Left ventricle myocardium inferior (tissue), 1 donor: ENCODE measurements around the gene MARCHF6. TPM values are rescaled to one million over a fixed set of nuclear protein-coding genes. Genes with fewer than 3 reads are reported as not detected.

Source experiments
- DNase-seq: peaks from one replicate; pipeline ENCODE4 v3.0.0-alpha.2; 2020
- H3K27ac ChIP-seq: fragments of 200-600 bp; replicated peaks from 2 replicates; pipeline ENCODE4 v1.8.0; 2021
- H3K27me3 ChIP-seq: fragments of 200-600 bp; 2 replicates; pipeline ENCODE4 v1.8.0; 2021; ENCODE audit warnings: low read depth
- H3K36me3 ChIP-seq: fragments of 200-600 bp; 2 replicates; pipeline ENCODE4 v1.8.0; 2021
- H3K4me1 ChIP-seq: fragments of 200-600 bp; 2 replicates; pipeline ENCODE4 v1.8.0; 2021
- H3K4me3 ChIP-seq: fragments of 200-600 bp; 2 replicates; pipeline ENCODE4 v1.8.0; 2021; ENCODE audit warnings: mild to moderate bottlenecking, moderate library complexity
- H3K9me3 ChIP-seq: fragments of 200-600 bp; replicated peaks from 2 replicates; pipeline ENCODE4 v1.8.0; 2021
- intact Hi-C: fragments of 100-400 bp; cut with micrococcal nuclease; formaldehyde crosslinking; loops from one replicate; pipeline ENCODE4 v1.11.0; 2022
- long read RNA-seq: library from polyadenylated mRNA; unstranded; transcript quantifications from one replicate; pipeline ENCODE4 v2.0.0, GENCODE V29; 2021
- total RNA-seq: library from RNA; stranded (reverse); fragmentation: NEBNext Ultra II Directional; extraction: Animal tissue kit (Norgen Biotek cat#: 25700); gene quantifications from one replicate; pipeline ENCODE4 v1.2.1, GENCODE V29; 2021
- TF ChIP-seq, protein P1 (sequence below): fragments of 200-600 bp; IDR thresholded peaks from 2 replicates; pipeline ENCODE4 v1.8.0; 2021; ENCODE audit warnings: antibody characterized with exemption, mild to moderate bottlenecking, borderline replicate concordance
- donor health status: DM: no; HTN: yes; CAD: no; lungs with severe emphysema.

The MARCHF6 gene, protein sequence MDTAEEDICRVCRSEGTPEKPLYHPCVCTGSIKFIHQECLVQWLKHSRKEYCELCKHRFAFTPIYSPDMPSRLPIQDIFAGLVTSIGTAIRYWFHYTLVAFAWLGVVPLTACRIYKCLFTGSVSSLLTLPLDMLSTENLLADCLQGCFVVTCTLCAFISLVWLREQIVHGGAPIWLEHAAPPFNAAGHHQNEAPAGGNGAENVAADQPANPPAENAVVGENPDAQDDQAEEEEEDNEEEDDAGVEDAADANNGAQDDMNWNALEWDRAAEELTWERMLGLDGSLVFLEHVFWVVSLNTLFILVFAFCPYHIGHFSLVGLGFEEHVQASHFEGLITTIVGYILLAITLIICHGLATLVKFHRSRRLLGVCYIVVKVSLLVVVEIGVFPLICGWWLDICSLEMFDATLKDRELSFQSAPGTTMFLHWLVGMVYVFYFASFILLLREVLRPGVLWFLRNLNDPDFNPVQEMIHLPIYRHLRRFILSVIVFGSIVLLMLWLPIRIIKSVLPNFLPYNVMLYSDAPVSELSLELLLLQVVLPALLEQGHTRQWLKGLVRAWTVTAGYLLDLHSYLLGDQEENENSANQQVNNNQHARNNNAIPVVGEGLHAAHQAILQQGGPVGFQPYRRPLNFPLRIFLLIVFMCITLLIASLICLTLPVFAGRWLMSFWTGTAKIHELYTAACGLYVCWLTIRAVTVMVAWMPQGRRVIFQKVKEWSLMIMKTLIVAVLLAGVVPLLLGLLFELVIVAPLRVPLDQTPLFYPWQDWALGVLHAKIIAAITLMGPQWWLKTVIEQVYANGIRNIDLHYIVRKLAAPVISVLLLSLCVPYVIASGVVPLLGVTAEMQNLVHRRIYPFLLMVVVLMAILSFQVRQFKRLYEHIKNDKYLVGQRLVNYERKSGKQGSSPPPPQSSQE
- 162 TPM for total RNA-seq
- long read RNA-seq, full-length matches to known transcripts: 45 of 51 reads
- long read RNA-seq, partial matches to known transcripts: 5 of 51 reads
- long read RNA-seq, other reads (novel, unspliced or antisense): 1 of 51 reads

GRCh38 chr5:10353241-10354047 is at the start of gene MARCHF6:
Gene MARCHF6, plus strand, starts transcription at chr5:10353695. Its CDS starts 204 bp downstream, at chr5:10353899.
- H3K36me3 ChIP-seq: no peaks in the 10 kb centered on the region
- intact Hi-C loops: loop anchor here (10.0 kb wide), 1 partner anchor 411 kb away; the partner anchor contains the start of gene DAP
- no peaks in the 10 kb centered on the region for H3K9me3 ChIP-seq
- H3K27ac ChIP-seq: peak within 1 kb of the TSS; percentile 98
- H3K27me3 ChIP-seq: no peaks in the 10 kb centered on the region
- peak within 1 kb of the TSS; percentile 85 for H3K4me3 ChIP-seq
- peak; percentile 96 for DNase-seq
- TF ChIP-seq, protein P1, sequence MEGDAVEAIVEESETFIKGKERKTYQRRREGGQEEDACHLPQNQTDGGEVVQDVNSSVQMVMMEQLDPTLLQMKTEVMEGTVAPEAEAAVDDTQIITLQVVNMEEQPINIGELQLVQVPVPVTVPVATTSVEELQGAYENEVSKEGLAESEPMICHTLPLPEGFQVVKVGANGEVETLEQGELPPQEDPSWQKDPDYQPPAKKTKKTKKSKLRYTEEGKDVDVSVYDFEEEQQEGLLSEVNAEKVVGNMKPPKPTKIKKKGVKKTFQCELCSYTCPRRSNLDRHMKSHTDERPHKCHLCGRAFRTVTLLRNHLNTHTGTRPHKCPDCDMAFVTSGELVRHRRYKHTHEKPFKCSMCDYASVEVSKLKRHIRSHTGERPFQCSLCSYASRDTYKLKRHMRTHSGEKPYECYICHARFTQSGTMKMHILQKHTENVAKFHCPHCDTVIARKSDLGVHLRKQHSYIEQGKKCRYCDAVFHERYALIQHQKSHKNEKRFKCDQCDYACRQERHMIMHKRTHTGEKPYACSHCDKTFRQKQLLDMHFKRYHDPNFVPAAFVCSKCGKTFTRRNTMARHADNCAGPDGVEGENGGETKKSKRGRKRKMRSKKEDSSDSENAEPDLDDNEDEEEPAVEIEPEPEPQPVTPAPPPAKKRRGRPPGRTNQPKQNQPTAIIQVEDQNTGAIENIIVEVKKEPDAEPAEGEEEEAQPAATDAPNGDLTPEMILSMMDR: no peak
- H3K4me1 ChIP-seq: peaks cover 73% of the 10 kb centered on the region

GRCh38 chr5:10303699-10304170 is 49.8 kb upstream of the MARCHF6 start:
- peaks cover 55% of the 10 kb centered on the region for H3K4me1 ChIP-seq
- no peak overlapping the region for H3K4me3 ChIP-seq
- intact Hi-C loops: no loop called here
- H3K36me3 ChIP-seq: peaks cover 4% of the 10 kb centered on the region
- H3K27ac ChIP-seq: peak overlapping the region; percentile 86
- H3K9me3 ChIP-seq: no peaks in the 10 kb centered on the region
- TF ChIP-seq, protein P1: no peak
- no peaks in the 10 kb centered on the region for H3K27me3 ChIP-seq
- no peak for DNase-seq

GRCh38 chr5:10304932-10305331 is 48.6 kb upstream of the MARCHF6 start:
- no peak for DNase-seq
- TF ChIP-seq, protein P1: peak; percentile 27
- Histone ChIP-seq H3K4me3 (no peak overlapping the region), H3K36me3 (peaks cover 3% of the 10 kb centered on the region), H3K4me1 (peaks cover 55% of the 10 kb centered on the region), H3K27ac (peak overlapping the region; percentile 86), H3K27me3 (no peaks in the 10 kb centered on the region), H3K9me3 (no peaks in the 10 kb centered on the region)
- intact Hi-C loops: no loop called here

- intact Hi-C loops: no loop called here
- H3K27ac ChIP-seq: peak overlapping the region; percentile 86
Measured at GRCh38 chr5:10306114-10306513, 47.4 kb upstream of the MARCHF6 start.

More at GRCh38 chr5:10306114-10306513, 47.4 kb upstream of the MARCHF6 start:
- TF ChIP-seq, protein P1: no peak
- peaks cover 55% of the 10 kb centered on the region for H3K4me1 ChIP-seq
- H3K27me3 ChIP-seq: no peaks in the 10 kb centered on the region
- DNase-seq: no peak
- no peaks in the 10 kb centered on the region for H3K36me3 ChIP-seq
- H3K4me3 ChIP-seq: peak overlapping the region; percentile 78
- no peaks in the 10 kb centered on the region for H3K9me3 ChIP-seq
